Heart left ventricle (tissue), 13 donors: ENCODE measurements around the gene GBA3.

Experiments used
- CTCF ChIP-seq, 12 donors: fragments of 200-600 bp; sonication (generic) in 4 of 12; IDR thresholded peaks; one replicate each; pipeline versions ENCODE4 v1.5.0 to v1.8.0; 2018 to 2022; ENCODE audit warnings: antibody characterized with exemption in 12 of 12, mild to moderate bottlenecking in 5 of 12
- POLR2A ChIP-seq, 2 donors: fragments of 450-650 bp; IDR thresholded peaks; one replicate each; pipeline ENCODE4 v1.6.1; 2017; ENCODE audit warnings: antibody characterized with exemption in 2 of 2, mild to moderate bottlenecking in 2 of 2, moderate library complexity in 2 of 2
- donor health status: ischemic (EF 13 %, LVEDD 7.1; RV severe dilation, severe dysfunction).
- donor health status: DM: no; HTN: yes; CAD: no.
- donor health status: DM: no; HTN: no; CAD: no.
- donor health status: ischemic (EF 25% LVEDD 6.9; RV normal size, moderate dysfunction).
- donor health status: ischemic (EF 25% LVEDD 5.7; RV mildly dilated, moderate dysfunction).
- donor health status: ischemic (EF 35%, LVEDD 5.7; RV mildly dilated, moderate dysfunction).
- donor health status: nonischemic (EF 11% LVEDD 7.7; RV severe dilation, severe dysfunction).
- donor health status: DM: yes; HTN: yes; CAD: no.
- donor health status: PGD.
- donor health status: ischemic (EF 29% LVEDD 5.4; RV normal size, mild dysfunction).
- donor health status: nonischemic (EF 23%, LVEDD 6.1; RV moderate dilation, normal function).

GRCh38 chr4:22677780-22678179 is 15.0 kb upstream of the GBA3 start:
- no peak for TF ChIP-seq CTCF (IDR thresholded peaks at IDR 0.05)
- TF ChIP-seq POLR2A (IDR thresholded peaks at IDR 0.05) = no peak
